Measurements from ENCODE around the gene MMP11.

MMP11 gene

GRCh38 chr22:23743303-23743705 lies 29.3 kb upstream of the MMP11 start:
- Histone ChIP-seq H3K36me3 (replicated peaks; ENCODE audit: low read depth, low read length) (peaks cover 7% of the 10 kb centered on the region), H3K9me3 (ENCODE audit: insufficient read depth, low read length) (no peaks in the 10 kb centered on the region), H3K4me3 (ENCODE audit: low read length) (no peak overlapping the region), H3K4me1 (ENCODE audit: low read length) (peaks cover 13% of the 10 kb centered on the region), H4K20me1 (ENCODE audit: insufficient read depth, low read length) (no peaks in the 10 kb centered on the region), H3K4me2 (ENCODE audit: low read length) (no peak overlapping the region), H3K79me2 (ENCODE audit: low read length) (no peaks in the 10 kb centered on the region), H3K27ac (ENCODE audit: low read length) (no peak overlapping the region), H2AFZ (ENCODE audit: low read depth, low read length) (no peak overlapping the region), H3K9ac (ENCODE audit: low read length) (no peak overlapping the region), H3K27me3 (ENCODE audit: low read depth, low read length) (no peaks in the 10 kb centered on the region)
- TF ChIP-seq CTCF (IDR thresholded peaks at IDR 0.05; ENCODE audit: low read depth, low read length) (no peak), EZH2phosphoT487 (IDR thresholded peaks at IDR 0.05; ENCODE audit: low read depth) (no peak)

DNA sequence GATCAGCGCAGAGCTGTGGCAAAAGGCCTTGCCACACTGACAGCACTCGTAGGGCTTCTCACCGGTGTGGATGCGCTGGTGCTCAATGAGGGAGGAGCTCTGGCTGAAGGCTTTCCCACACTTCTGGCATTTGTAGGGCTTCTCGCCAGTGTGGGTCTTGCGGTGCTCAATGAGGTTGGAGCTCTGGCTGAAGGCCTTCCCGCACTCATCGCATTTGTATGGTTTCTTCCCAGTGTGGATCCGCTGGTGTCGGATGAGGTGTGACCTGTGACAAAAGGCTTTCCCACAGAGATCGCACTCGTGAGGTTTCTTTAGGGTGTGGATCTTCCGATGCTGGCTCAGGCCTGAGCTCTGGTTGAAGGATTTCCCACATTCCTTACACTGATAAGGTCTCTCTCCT lies 28.6 kb upstream of the MMP11 start:
- Histone ChIP-seq H3K9ac (ENCODE audit: low read length) (no peak overlapping the region), H3K36me3 (replicated peaks; ENCODE audit: low read depth, low read length) (peaks cover 7% of the 10 kb centered on the region), H2AFZ (ENCODE audit: low read depth, low read length) (no peak overlapping the region), H3K9me3 (ENCODE audit: insufficient read depth, low read length) (no peaks in the 10 kb centered on the region), H3K79me2 (ENCODE audit: low read length) (no peaks in the 10 kb centered on the region), H3K4me3 (ENCODE audit: low read length) (no peak overlapping the region), H4K20me1 (ENCODE audit: insufficient read depth, low read length) (no peaks in the 10 kb centered on the region), H3K27ac (ENCODE audit: low read length) (no peak overlapping the region), H3K4me2 (ENCODE audit: low read length) (no peak overlapping the region), H3K4me1 (ENCODE audit: low read length) (peaks cover 14% of the 10 kb centered on the region), H3K27me3 (ENCODE audit: low read depth, low read length) (no peaks in the 10 kb centered on the region)
- TF ChIP-seq EZH2phosphoT487 (IDR thresholded peaks at IDR 0.05; ENCODE audit: low read depth) (no peak), CTCF (IDR thresholded peaks at IDR 0.05; ENCODE audit: low read depth, low read length) (no peak)

DNA sequence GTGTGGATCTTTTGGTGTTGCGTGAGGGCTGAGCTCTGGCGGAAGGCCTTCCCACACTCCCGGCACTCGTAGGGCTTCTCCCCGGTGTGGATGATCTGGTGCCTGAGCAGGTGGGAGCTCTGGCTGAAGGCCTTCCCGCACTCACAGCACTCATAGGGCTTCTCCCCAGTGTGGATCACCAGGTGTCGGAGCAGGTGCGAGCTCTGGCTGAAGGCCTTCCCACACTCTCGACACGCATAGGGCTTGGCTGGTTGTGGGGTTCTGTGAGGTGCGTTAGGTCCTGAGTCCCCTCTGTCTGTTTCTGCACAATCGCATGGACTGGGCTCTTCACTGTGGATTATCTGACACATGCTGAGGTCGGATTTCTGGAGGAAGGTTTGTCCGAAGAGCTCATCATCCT lies 28.2 kb upstream of the MMP11 start:
- Histone ChIP-seq H3K27ac (ENCODE audit: low read length) (no peak overlapping the region), H3K4me1 (ENCODE audit: low read length) (peaks cover 14% of the 10 kb centered on the region)

GRCh38 chr22:23745791-23746190 lies 26.9 kb upstream of the MMP11 start:
- Histone ChIP-seq H3K9me3 (ENCODE audit: insufficient read depth, low read length) (no peaks in the 10 kb centered on the region), H2AFZ (ENCODE audit: low read depth, low read length) (no peak overlapping the region), H3K27me3 (ENCODE audit: low read depth, low read length) (no peaks in the 10 kb centered on the region), H3K4me1 (ENCODE audit: low read length) (peaks cover 22% of the 10 kb centered on the region), H3K9ac (ENCODE audit: low read length) (no peak overlapping the region), H3K27ac (ENCODE audit: low read length) (no peak overlapping the region), H3K79me2 (ENCODE audit: low read length) (no peaks in the 10 kb centered on the region), H3K4me3 (ENCODE audit: low read length) (no peak overlapping the region), H3K4me2 (ENCODE audit: low read length) (no peak overlapping the region), H4K20me1 (ENCODE audit: insufficient read depth, low read length) (no peaks in the 10 kb centered on the region), H3K36me3 (replicated peaks; ENCODE audit: low read depth, low read length) (peaks cover 7% of the 10 kb centered on the region)
- TF ChIP-seq CTCF (IDR thresholded peaks at IDR 0.05; ENCODE audit: low read depth, low read length) (no peak), EZH2phosphoT487 (IDR thresholded peaks at IDR 0.05; ENCODE audit: low read depth) (no peak)

More for the DNA sequence above, 28.2 kb upstream of the MMP11 start:
- H4K20me1 ChIP-seq (ENCODE audit: insufficient read depth, low read length): no peaks in the 10 kb centered on the region
- no peaks in the 10 kb centered on the region for H3K27me3 ChIP-seq (ENCODE audit: low read depth, low read length)
- no peak for TF ChIP-seq EZH2phosphoT487 (IDR thresholded peaks at IDR 0.05; ENCODE audit: low read depth)
- TF ChIP-seq CTCF (IDR thresholded peaks at IDR 0.05; ENCODE audit: low read depth, low read length): no peak
- no peaks in the 10 kb centered on the region for H3K9me3 ChIP-seq (ENCODE audit: insufficient read depth, low read length)
- H3K4me2 ChIP-seq (ENCODE audit: low read length): no peak overlapping the region
- peaks cover 7% of the 10 kb centered on the region for H3K36me3 ChIP-seq (replicated peaks; ENCODE audit: low read depth, low read length)
- no peak overlapping the region for H3K9ac ChIP-seq (ENCODE audit: low read length)
- no peak overlapping the region for H3K4me3 ChIP-seq (ENCODE audit: low read length)
- no peaks in the 10 kb centered on the region for H3K79me2 ChIP-seq (ENCODE audit: low read length)
- H2AFZ ChIP-seq (ENCODE audit: low read depth, low read length): no peak overlapping the region
